ENCODE data around the gene TOR1AIP1.

- no peak for TF ChIP-seq CTCF (conservative IDR thresholded peaks at IDR 0.05; ENCODE audit: low read depth, low read length)
- no peak for TF ChIP-seq EZH2 (IDR thresholded peaks at IDR 0.05; ENCODE audit: low read length, unreplicated experiment)
- no peak for TF ChIP-seq EZH2phosphoT487 (IDR thresholded peaks at IDR 0.05; ENCODE audit: borderline replicate concordance, low read length)
Measured at GRCh38 chr1:179924268-179924667, 42.2 kb downstream of the TOR1AIP1 start.
